ENCODE measurements around the gene DGKH.

DNA sequence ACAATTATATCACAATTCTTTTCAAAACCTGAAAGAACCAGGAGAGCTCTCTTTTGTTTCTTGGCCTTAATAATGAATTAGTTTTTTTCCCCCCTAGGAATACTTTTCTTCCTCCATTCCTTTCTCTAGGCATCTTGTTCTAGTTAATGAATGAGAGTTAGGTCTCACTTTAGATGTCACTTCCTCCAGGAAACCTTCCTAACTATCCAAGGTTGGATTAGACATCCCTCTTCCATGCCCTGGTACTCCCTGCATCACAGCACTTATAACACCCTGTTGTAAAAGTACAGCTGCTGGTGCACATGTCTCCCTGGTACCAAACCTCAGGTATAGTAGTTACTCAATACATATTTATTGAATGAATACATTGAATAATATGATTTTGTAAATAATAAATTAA, 21.2 kb upstream of the DGKH start:
- TF ChIP-seq, protein P1, sequence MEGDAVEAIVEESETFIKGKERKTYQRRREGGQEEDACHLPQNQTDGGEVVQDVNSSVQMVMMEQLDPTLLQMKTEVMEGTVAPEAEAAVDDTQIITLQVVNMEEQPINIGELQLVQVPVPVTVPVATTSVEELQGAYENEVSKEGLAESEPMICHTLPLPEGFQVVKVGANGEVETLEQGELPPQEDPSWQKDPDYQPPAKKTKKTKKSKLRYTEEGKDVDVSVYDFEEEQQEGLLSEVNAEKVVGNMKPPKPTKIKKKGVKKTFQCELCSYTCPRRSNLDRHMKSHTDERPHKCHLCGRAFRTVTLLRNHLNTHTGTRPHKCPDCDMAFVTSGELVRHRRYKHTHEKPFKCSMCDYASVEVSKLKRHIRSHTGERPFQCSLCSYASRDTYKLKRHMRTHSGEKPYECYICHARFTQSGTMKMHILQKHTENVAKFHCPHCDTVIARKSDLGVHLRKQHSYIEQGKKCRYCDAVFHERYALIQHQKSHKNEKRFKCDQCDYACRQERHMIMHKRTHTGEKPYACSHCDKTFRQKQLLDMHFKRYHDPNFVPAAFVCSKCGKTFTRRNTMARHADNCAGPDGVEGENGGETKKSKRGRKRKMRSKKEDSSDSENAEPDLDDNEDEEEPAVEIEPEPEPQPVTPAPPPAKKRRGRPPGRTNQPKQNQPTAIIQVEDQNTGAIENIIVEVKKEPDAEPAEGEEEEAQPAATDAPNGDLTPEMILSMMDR (IDR thresholded peaks at IDR 0.05; ENCODE audit: low read depth, low read length, poor library complexity, severe bottlenecking): no peak
- no peak for TF ChIP-seq EZH2phosphoT487 (IDR thresholded peaks at IDR 0.05; ENCODE audit: borderline replicate concordance, low read length)
